ENCODE data around the gene NABP1.

The NABP1 gene

GRCh38 chr2:191713837-191714236 lies 35.9 kb downstream of the NABP1 start:
- no peak for DNase-seq

- no peak for DNase-seq
Observed at GRCh38 chr2:191714925-191715324, 37.0 kb downstream of the NABP1 start.

GRCh38 chr2:191715471-191715870 lies 37.5 kb downstream of the NABP1 start:
- DNase-seq: no peak

GRCh38 chr2:191719261-191719660 lies 41.3 kb downstream of the NABP1 start:
- DNase-seq: no peak

- no peak for DNase-seq
Observed at GRCh38 chr2:191719938-191720337, 42.0 kb downstream of the NABP1 start.

GRCh38 chr2:191721331-191721730 lies 43.4 kb downstream of the NABP1 start:
- no peak for DNase-seq

GRCh38 chr2:191724015-191724414 lies 46.1 kb downstream of the NABP1 start:
- no peak for DNase-seq

- no peak for DNase-seq
Observed at GRCh38 chr2:191728750-191729624, 51.1 kb downstream of the NABP1 start.

GRCh38 chr2:191730263-191730662 lies 52.3 kb downstream of the NABP1 start:
- DNase-seq: no peak
